ENCODE measurements around the gene GID8.

GID8 gene

DNA sequence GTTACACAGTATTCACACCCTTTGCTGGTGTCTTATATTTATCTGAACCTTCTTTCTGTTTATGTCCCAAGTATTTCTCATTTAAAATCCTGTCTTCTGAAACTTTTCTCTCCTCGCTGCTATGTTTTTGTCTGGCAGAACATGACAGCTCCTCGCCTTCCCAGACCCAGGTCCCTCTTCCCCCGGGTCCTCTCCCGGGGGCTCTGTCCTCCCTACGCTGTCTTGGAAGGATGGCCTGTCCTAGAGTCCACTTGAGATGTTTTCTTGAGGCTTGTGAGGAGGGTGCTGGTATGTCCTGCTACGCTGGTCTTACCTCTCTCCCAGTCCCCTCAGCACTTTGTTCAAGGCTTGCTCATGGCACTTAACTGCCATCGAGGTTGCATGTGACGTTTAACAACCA lies 6.2 kb downstream of the GID8 start:
- peaks cover 21% of the 10 kb centered on the region for H3K79me2 ChIP-seq (ENCODE audit: insufficient read depth, low read depth)
- no peak overlapping the region for H2AFZ ChIP-seq (ENCODE audit: low read depth)
- no peak overlapping the region for H3K4me3 ChIP-seq (IDR thresholded peaks at IDR 0.05; ENCODE audit: insufficient read depth, low read depth, low read length)
- no peak overlapping the region for H3K4me2 ChIP-seq
- H4K20me1 ChIP-seq (ENCODE audit: insufficient read depth) = no peaks in the 10 kb centered on the region
- TF ChIP-seq CTCF (conservative IDR thresholded peaks at IDR 0.05; ENCODE audit: low read depth, low read length) = no peak
- H3K9ac ChIP-seq = no peak overlapping the region
- no peak overlapping the region for H3K27ac ChIP-seq
- no peaks in the 10 kb centered on the region for H3K27me3 ChIP-seq (ENCODE audit: insufficient read depth, low read depth)
- peaks cover 18% of the 10 kb centered on the region for H3K4me1 ChIP-seq (ENCODE audit: low read depth, poor library complexity, severe bottlenecking)
- H3K36me3 ChIP-seq (ENCODE audit: insufficient read depth) = peaks cover 10% of the 10 kb centered on the region; the same call in 1 of the 2 replicates

DNA sequence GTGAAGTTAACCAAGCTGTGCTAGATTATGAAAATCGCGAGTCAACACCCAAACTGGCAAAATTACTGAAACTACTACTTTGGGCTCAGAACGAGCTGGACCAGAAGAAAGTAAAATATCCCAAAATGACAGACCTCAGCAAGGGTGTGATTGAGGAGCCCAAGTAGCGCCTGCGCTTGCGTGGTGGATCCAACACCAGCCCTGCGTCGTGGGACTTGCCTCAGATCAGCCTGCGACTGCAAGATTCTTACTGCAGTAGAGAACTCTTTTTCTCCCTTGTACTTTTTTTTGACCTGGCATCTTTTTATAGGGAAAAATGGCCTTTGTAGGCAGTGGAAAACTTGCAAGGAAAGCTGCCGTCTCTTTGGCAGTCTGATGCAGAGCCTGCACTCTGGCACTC lies 6.8 kb downstream of the GID8 start:
- Histone ChIP-seq H3K4me1 (ENCODE audit: low read depth, poor library complexity, severe bottlenecking) (peaks cover 12% of the 10 kb centered on the region), H3K9ac (no peak overlapping the region), H2AFZ (ENCODE audit: low read depth) (no peak overlapping the region), H3K79me2 (ENCODE audit: insufficient read depth, low read depth) (peaks cover 16% of the 10 kb centered on the region), H3K4me3 (IDR thresholded peaks at IDR 0.05; ENCODE audit: insufficient read depth, low read depth, low read length) (no peak overlapping the region), H3K27me3 (ENCODE audit: insufficient read depth, low read depth) (no peaks in the 10 kb centered on the region), H3K27ac (no peak overlapping the region), H3K36me3 (ENCODE audit: insufficient read depth) (peaks cover 10% of the 10 kb centered on the region; the same call in 1 of the 2 replicates), H3K4me2 (no peak overlapping the region), H4K20me1 (ENCODE audit: insufficient read depth) (no peaks in the 10 kb centered on the region)
- TF ChIP-seq CTCF (conservative IDR thresholded peaks at IDR 0.05; ENCODE audit: low read depth, low read length) = no peak

- H3K79me2 ChIP-seq (ENCODE audit: insufficient read depth, low read depth) = peaks cover 5% of the 10 kb centered on the region; the same call in 1 of the 2 replicates
- no peaks in the 10 kb centered on the region for H4K20me1 ChIP-seq (ENCODE audit: insufficient read depth)
These were observed 7.9 kb downstream of the GID8 start for GRCh38 chr20:62945771-62946339.

DNA sequence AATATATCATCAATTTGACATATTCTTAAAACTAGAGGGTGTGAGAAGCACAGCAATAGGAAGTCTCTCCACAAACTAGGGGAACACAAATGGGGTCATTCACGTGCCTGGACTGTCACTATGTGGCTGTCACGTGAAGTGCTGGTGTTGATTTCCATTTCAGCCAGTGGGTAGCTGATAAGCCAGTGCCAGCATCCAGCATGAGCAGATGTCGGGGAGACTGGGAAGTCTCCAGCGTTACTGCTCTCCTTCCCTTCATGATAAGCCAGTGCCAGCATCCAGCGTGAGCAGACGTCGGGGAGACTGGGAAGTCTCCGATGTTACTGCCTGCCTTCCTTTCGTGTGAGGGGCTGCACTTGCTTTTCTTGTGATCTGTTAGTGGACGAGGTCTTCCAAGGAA lies 9.0 kb downstream of the GID8 start:
- Histone ChIP-seq H3K4me3 (IDR thresholded peaks at IDR 0.05; ENCODE audit: insufficient read depth, low read depth, low read length) (no peak overlapping the region), H3K79me2 (ENCODE audit: insufficient read depth, low read depth) (no peaks in the 10 kb centered on the region; the same call in 1 of the 2 replicates), H3K4me1 (ENCODE audit: low read depth, poor library complexity, severe bottlenecking) (no peaks in the 10 kb centered on the region), H3K36me3 (ENCODE audit: insufficient read depth) (peaks cover 10% of the 10 kb centered on the region; the same call in 1 of the 2 replicates), H2AFZ (ENCODE audit: low read depth) (no peak overlapping the region), H4K20me1 (ENCODE audit: insufficient read depth) (no peaks in the 10 kb centered on the region), H3K9ac (no peak overlapping the region), H3K27me3 (ENCODE audit: insufficient read depth, low read depth) (no peaks in the 10 kb centered on the region), H3K27ac (no peak overlapping the region), H3K4me2 (no peak overlapping the region)
- no peak for TF ChIP-seq CTCF (conservative IDR thresholded peaks at IDR 0.05; ENCODE audit: low read depth, low read length)

More at GRCh38 chr20:62945771-62946339, 7.9 kb downstream of the GID8 start:
- no peak overlapping the region for H3K9ac ChIP-seq
- no peaks in the 10 kb centered on the region for H3K27me3 ChIP-seq (ENCODE audit: insufficient read depth, low read depth)
- TF ChIP-seq CTCF (conservative IDR thresholded peaks at IDR 0.05; ENCODE audit: low read depth, low read length) = no peak
- H3K4me2 ChIP-seq = no peak overlapping the region
- no peak overlapping the region for H3K27ac ChIP-seq
- peaks cover 10% of the 10 kb centered on the region; the same call in 1 of the 2 replicates for H3K36me3 ChIP-seq (ENCODE audit: insufficient read depth)
- H2AFZ ChIP-seq (ENCODE audit: low read depth) = no peak overlapping the region
- no peak overlapping the region for H3K4me3 ChIP-seq (IDR thresholded peaks at IDR 0.05; ENCODE audit: insufficient read depth, low read depth, low read length)
- H3K4me1 ChIP-seq (ENCODE audit: low read depth, poor library complexity, severe bottlenecking) = peaks cover 1% of the 10 kb centered on the region
